ENCODE results near the gene PRR12. TPM values are rescaled to one million over a fixed set of nuclear protein-coding genes. Genes with fewer than 3 reads are reported as not detected.
A peak's percentile ranks its signal among the peaks of the same experiment; 100 is the strongest.

The PRR12 gene
- polyA plus RNA-seq, 3 donors: 0.04 to 3.3 (median 0.11) TPM

DNA sequence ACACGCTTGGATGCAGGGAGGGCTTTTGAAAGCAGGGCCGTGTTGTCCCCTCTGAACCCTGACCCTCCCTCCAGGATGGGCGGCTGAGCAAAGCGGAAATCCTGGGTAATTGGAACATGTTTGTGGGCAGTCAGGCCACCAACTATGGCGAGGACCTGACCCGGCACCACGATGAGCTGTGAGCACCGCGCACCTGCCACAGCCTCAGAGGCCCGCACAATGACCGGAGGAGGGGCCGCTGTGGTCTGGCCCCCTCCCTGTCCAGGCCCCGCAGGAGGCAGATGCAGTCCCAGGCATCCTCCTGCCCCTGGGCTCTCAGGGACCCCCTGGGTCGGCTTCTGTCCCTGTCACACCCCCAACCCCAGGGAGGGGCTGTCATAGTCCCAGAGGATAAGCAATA is 48.0 kb upstream of the PRR12 start:
- Histone ChIP-seq H3K27me3 (ENCODE audit: control insufficient read depth in 2 of 2, insufficient read depth in 2 of 2, low read length in 2 of 2) (no peaks in the 10 kb centered on the region), H3K36me3 (replicated peaks in 1 of 2; ENCODE audit: control insufficient read depth in 1 of 2, insufficient read depth in 2 of 2, low read length in 2 of 2) (peaks cover 37 to 53% of the 10 kb centered on the region in 2 donors), H3K4me1 (ENCODE audit: control insufficient read depth in 1 of 2, insufficient read depth in 2 of 2, low read length in 2 of 2) (peaks cover 1 to 19% of the 10 kb centered on the region in 2 donors), H3K79me2 (ENCODE audit: insufficient read depth, low read length) (no peaks in the 10 kb centered on the region), H3K9me3 (replicated peaks in 1 of 2; ENCODE audit: control insufficient read depth in 1 of 2, insufficient read depth in 1 of 2, low read length in 2 of 2) (no peaks in the 10 kb centered on the region), H3K4me2 (replicated peaks; ENCODE audit: extremely low read depth, low read length, poor library complexity, severe bottlenecking) (no peak overlapping the region), H4K20me1 (ENCODE audit: insufficient read depth, low read length) (no peaks in the 10 kb centered on the region), H3K9ac (ENCODE audit: insufficient read depth, low read length, poor library complexity, severe bottlenecking) (no peak overlapping the region), H3K27ac (ENCODE audit: low read depth in 1 of 2, low read length in 2 of 2) (no peak overlapping the region), H3K4me3 (replicated peaks in 1 of 3; ENCODE audit: low read depth in 2 of 3, low read length in 3 of 3) (no peak overlapping the region), H2AFZ (ENCODE audit: insufficient read depth, low read depth, low read length, poor library complexity, severe bottlenecking) (no peak overlapping the region)
- 91% methylated on average over 11 of the region's 14 CpGs for WGBS (ENCODE audit: insufficient coverage)
- Mint-ChIP-seq H3K36me3 (peaks cover 43 to 65% of the 10 kb centered on the region in 2 donors), H3K4me1 (peaks cover 11% of the 10 kb centered on the region), H3K27ac (no peak overlapping the region), H3K27me3 (ENCODE audit: low read depth in 3 of 3) (peaks cover 0 to 5% (median 4%) of the 10 kb centered on the region in 3 donors), H3K9me3 (no peaks in the 10 kb centered on the region), H3K4me3 (no peak overlapping the region)
- no peak for TF ChIP-seq CTCF (IDR thresholded peaks at IDR 0.05)
- intact Hi-C loops (cut with micrococcal nuclease): no loop called here
- DNase-seq: no peak

GRCh38 chr19:49544154-49544553 is 46.8 kb upstream of the PRR12 start:
- H3K27me3 Mint-ChIP-seq (ENCODE audit: low read depth in 3 of 3): peaks cover 2 to 5% (median 5%) of the 10 kb centered on the region in 3 donors
- H3K36me3 Mint-ChIP-seq: peaks cover 36 to 65% of the 10 kb centered on the region in 2 donors
- no peaks in the 10 kb centered on the region for H3K27me3 ChIP-seq (ENCODE audit: control insufficient read depth in 2 of 2, insufficient read depth in 2 of 2, low read length in 2 of 2)
- no peak overlapping the region for H3K9ac ChIP-seq (ENCODE audit: insufficient read depth, low read length, poor library complexity, severe bottlenecking)
- peaks cover 0 to 15% of the 10 kb centered on the region in 2 donors for H3K4me1 ChIP-seq (ENCODE audit: control insufficient read depth in 1 of 2, insufficient read depth in 2 of 2, low read length in 2 of 2)
- H3K9me3 Mint-ChIP-seq: peaks cover 0 to 4% (median 0%) of the 10 kb centered on the region in 7 donors
- 54% methylated on average over 2 of the region's 5 CpGs for WGBS (ENCODE audit: insufficient coverage)
- no peak overlapping the region for H3K4me3 Mint-ChIP-seq
- H3K4me2 ChIP-seq (replicated peaks; ENCODE audit: extremely low read depth, low read length, poor library complexity, severe bottlenecking): no peak overlapping the region
- H3K79me2 ChIP-seq (ENCODE audit: insufficient read depth, low read length): no peaks in the 10 kb centered on the region
- no peaks in the 10 kb centered on the region for H3K9me3 ChIP-seq (replicated peaks in 1 of 2; ENCODE audit: control insufficient read depth in 1 of 2, insufficient read depth in 1 of 2, low read length in 2 of 2)
- no peak for TF ChIP-seq CTCF (IDR thresholded peaks at IDR 0.05)
- peaks cover 28 to 41% of the 10 kb centered on the region in 2 donors for H3K36me3 ChIP-seq (replicated peaks in 1 of 2; ENCODE audit: control insufficient read depth in 1 of 2, insufficient read depth in 2 of 2, low read length in 2 of 2)
- peak overlapping the region in 1 of 2 donors; percentile 26 for H3K27ac ChIP-seq (ENCODE audit: low read depth in 1 of 2, low read length in 2 of 2)
- intact Hi-C loops (cut with micrococcal nuclease): no loop called here
- DNase-seq: no peak
- no peaks in the 10 kb centered on the region for H4K20me1 ChIP-seq (ENCODE audit: insufficient read depth, low read length)
- peak overlapping the region; percentile 16 to 70 (median 64) for H3K27ac Mint-ChIP-seq
- H2AFZ ChIP-seq (ENCODE audit: insufficient read depth, low read depth, low read length, poor library complexity, severe bottlenecking): no peak overlapping the region
- no peak overlapping the region for H3K4me3 ChIP-seq (replicated peaks in 1 of 3; ENCODE audit: low read depth in 2 of 3, low read length in 3 of 3)
- H3K4me1 Mint-ChIP-seq: peaks cover 11% of the 10 kb centered on the region
